ENCODE measurements around the gene CD44. TPM values are rescaled to one million over a fixed set of nuclear protein-coding genes. Genes with fewer than 3 reads are reported as not detected.

The CD44 gene
- total RNA-seq, 1 donor from 2014 or later = 1,546 TPM

DNA sequence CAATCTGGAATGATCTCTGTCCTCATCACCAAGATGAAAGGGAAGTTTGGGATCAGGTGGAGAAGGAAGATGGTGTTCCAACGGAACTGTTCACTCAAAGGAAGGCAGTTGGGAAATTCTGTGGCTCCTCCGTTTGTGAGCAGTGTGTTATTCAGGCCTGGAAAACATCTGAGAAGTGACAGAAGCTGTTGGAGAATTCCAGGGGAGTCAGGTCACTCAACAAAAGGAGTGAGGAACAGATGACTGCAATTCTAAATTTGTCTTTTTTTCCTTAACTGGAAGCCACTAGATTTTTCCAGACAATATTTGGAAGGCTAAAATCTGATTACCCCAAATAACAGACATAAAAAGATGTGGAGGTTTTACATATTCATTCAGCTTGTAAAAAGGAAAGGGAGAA is 107.8 kb downstream of the CD44 start:
- Mint-ChIP-seq H3K36me3 (ENCODE audit: low read depth) (no peaks in the 10 kb centered on the region), H3K9me3 (no peaks in the 10 kb centered on the region), H3K4me3 (no peak overlapping the region), H3K27me3 (no peaks in the 10 kb centered on the region), H3K4me1 (no peaks in the 10 kb centered on the region), H3K27ac (no peak overlapping the region)
- ATAC-seq (ENCODE audit: low read depth) = no peak
- CTCF ChIA-PET = interaction anchor here (1.1 to 1.2 kb wide), 3 partner anchors 9 to 320 kb away, joined by 3 to 5 read pairs (median 4); no protein-coding TSS in a partner anchor
- intact Hi-C loops (cut with micrococcal nuclease) = no loop called here
- TF ChIP-seq, protein P1, sequence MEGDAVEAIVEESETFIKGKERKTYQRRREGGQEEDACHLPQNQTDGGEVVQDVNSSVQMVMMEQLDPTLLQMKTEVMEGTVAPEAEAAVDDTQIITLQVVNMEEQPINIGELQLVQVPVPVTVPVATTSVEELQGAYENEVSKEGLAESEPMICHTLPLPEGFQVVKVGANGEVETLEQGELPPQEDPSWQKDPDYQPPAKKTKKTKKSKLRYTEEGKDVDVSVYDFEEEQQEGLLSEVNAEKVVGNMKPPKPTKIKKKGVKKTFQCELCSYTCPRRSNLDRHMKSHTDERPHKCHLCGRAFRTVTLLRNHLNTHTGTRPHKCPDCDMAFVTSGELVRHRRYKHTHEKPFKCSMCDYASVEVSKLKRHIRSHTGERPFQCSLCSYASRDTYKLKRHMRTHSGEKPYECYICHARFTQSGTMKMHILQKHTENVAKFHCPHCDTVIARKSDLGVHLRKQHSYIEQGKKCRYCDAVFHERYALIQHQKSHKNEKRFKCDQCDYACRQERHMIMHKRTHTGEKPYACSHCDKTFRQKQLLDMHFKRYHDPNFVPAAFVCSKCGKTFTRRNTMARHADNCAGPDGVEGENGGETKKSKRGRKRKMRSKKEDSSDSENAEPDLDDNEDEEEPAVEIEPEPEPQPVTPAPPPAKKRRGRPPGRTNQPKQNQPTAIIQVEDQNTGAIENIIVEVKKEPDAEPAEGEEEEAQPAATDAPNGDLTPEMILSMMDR (IDR thresholded peaks at IDR 0.05) = no peak
- POLR2A ChIA-PET = no interaction called here
- DNase-seq = no peak

DNA sequence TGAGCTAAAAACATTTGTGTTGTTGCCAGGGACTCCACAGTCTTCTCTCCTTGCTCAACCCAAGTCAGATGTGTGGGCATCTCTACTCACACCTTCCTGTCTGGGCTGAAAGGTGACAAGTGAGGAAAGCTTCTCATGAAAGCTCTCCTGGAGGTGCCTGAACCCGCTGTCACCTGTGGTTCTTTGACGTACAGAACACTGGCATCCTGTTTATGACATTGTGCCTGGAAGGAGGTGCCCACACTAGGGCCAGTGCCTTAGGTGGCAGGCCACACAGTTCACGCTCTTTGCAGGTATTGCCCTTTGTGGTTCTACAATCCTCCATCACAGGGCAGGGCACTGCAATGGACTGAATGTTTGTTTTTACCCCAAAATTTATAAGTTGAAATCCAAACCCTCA is 108.5 kb downstream of the CD44 start:
- Mint-ChIP-seq H3K36me3 (ENCODE audit: low read depth) (no peaks in the 10 kb centered on the region), H3K9me3 (no peaks in the 10 kb centered on the region), H3K27ac (no peak overlapping the region), H3K4me3 (no peak overlapping the region), H3K27me3 (no peaks in the 10 kb centered on the region), H3K4me1 (no peaks in the 10 kb centered on the region)
- ATAC-seq (ENCODE audit: low read depth) = no peak
- ChIA-PET POLR2A (no interaction called here), CTCF (interaction anchor here (1.2 kb wide), 1 partner anchor 10 kb away, joined by 3 read pairs; no protein-coding TSS in a partner anchor)
- no peak for DNase-seq
- intact Hi-C loops (cut with micrococcal nuclease) = no loop called here
- TF ChIP-seq, protein P1 (IDR thresholded peaks at IDR 0.05) = no peak

DNA sequence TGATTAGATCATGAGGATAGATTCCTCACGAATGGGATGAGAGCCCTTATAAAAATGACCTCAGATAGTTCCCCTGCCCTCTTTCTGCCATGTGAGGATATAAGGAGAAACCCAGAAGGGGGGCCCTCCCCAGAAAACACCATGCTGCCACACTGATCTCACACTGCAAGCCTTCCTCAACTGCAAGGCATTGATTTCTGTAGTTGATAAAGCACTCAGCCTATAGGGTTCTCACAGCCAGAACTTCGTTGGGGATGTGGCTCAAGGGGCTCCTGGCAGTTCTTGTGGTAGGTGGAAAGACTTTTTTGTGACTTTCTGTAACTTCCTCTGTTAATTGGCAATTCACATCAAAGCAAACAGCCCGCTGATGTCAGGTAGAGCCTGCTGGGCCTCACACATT is 108.9 kb downstream of the CD44 start:
- H3K27me3 Mint-ChIP-seq = no peaks in the 10 kb centered on the region
- TF ChIP-seq, protein P1 (IDR thresholded peaks at IDR 0.05) = no peak
- no peaks in the 10 kb centered on the region for H3K4me1 Mint-ChIP-seq
- intact Hi-C loops (cut with micrococcal nuclease) = no loop called here
- H3K36me3 Mint-ChIP-seq (ENCODE audit: low read depth) = no peaks in the 10 kb centered on the region
- H3K4me3 Mint-ChIP-seq = no peak overlapping the region
- H3K9me3 Mint-ChIP-seq = no peaks in the 10 kb centered on the region
- POLR2A ChIA-PET = no interaction called here
- CTCF ChIA-PET = interaction anchor here (1.2 kb wide), 1 partner anchor 10 kb away, joined by 3 read pairs; no protein-coding TSS in a partner anchor
- DNase-seq (no peak), ATAC-seq (ENCODE audit: low read depth) (no peak)
- H3K27ac Mint-ChIP-seq = no peak overlapping the region

DNA sequence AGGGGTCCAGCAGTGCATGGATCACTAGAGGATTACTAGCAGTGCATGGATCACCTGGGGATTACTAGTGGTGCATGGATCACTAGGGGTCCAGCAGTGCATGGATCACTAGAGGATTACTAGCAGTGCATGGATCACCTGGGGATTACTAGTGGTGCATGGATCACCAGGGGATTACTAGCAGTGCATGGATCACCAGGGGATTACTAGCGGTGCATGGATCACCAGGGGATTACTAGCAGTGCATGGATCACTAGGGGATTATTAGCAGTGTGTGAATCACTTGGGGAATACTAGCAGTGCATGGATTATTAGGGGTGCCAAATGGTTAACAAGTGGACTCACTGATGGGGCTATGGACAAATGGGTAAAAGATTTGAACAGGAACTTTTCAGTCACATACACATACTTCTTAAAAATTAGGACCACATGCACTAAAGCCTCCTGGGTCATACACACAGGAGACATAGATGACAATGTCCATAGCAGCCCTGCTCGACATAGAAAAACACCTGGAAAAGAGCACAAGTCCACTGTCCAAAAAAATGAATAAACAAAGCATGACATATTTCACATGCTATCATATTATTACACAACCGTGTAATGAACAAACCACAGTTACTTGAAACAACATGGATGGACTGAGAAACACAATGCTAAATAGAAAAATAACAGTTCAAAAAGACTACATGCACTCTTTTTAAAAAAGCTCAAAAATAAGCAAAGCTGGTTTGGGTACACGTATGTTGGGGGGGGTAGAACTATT is 109.8 kb downstream of the CD44 start:
- Mint-ChIP-seq H3K4me3 (no peak overlapping the region), H3K9me3 (no peaks in the 10 kb centered on the region), H3K36me3 (ENCODE audit: low read depth) (no peaks in the 10 kb centered on the region), H3K4me1 (no peaks in the 10 kb centered on the region), H3K27me3 (no peaks in the 10 kb centered on the region), H3K27ac (no peak overlapping the region)
- ChIA-PET POLR2A (no interaction called here), CTCF (interaction anchor here (1.1 kb wide), 1 partner anchor 11 kb away, joined by 3 read pairs; no protein-coding TSS in a partner anchor)
- intact Hi-C loops (cut with micrococcal nuclease) = no loop called here
- TF ChIP-seq, protein P1 (IDR thresholded peaks at IDR 0.05) = no peak
- ATAC-seq (ENCODE audit: low read depth) = no peak
- DNase-seq = no peak

DNA sequence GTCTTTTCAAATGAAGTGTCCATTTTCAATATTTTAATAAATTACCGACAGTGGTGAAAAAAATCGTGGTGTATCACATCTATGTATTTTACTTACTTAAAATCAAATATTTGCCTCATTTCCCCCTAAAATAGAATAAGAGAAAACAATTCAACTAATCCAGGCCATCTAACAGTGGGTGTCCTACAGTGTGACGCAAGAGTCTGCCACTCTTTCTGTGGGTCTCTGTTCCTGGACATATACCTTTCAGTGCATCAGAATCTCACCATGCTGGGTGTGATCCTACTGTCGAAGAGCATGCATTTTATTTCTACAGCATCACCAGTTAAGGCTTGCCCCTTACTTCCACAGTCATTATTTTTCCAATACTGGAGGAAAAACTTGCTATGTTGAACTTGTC is 111.2 kb downstream of the CD44 start:
- Mint-ChIP-seq H3K27me3 (no peaks in the 10 kb centered on the region), H3K4me3 (no peak overlapping the region), H3K9me3 (no peaks in the 10 kb centered on the region), H3K4me1 (no peaks in the 10 kb centered on the region), H3K27ac (no peak overlapping the region), H3K36me3 (ENCODE audit: low read depth) (no peaks in the 10 kb centered on the region)
- no peak for DNase-seq
- CTCF ChIA-PET = no interaction called here
- TF ChIP-seq, protein P1 (IDR thresholded peaks at IDR 0.05) = no peak
- no peak for ATAC-seq (ENCODE audit: low read depth)
- intact Hi-C loops (cut with micrococcal nuclease) = no loop called here
- POLR2A ChIA-PET = no interaction called here
